ENCODE data around the gene MACROD2. TPM values are rescaled to one million over a fixed set of nuclear protein-coding genes. Genes with fewer than 3 reads are reported as not detected.

The MACROD2 gene
- total and polyA plus RNA-seq, 9 donors: 3.7 to 25.5 (median 7.8) TPM

DNA sequence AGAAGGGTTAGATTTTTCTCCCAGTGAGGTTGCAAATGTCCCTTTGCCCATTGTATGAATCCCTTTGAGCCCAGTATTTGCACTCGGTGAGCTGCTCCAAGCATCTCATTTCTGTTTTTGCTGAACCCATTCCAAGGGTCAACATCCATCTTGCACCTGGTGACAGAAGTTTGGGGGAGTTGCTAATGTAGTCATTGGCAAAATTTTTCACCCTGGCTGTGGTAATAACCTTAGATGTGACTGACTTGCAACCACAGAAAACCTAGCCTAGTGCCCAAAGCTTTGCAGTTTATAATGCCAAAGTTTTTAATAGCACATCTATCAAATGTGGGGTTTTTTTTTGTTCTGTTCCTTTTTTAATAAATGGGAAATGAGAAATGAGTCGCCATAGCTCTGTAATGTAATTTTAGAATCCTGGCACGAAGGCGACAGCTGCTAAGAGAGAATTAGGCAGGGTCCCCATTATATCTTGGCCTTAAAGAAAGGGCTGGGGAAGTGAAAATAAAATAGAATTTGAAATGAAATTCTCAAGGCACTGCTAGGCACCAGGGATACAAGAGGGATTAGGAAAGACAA, 1895.2 kb downstream of the MACROD2 start:
- no peak for DNase-seq
- H3K4me1 ChIP-seq (ENCODE audit: insufficient read depth): no peaks in the 10 kb centered on the region
- TF ChIP-seq, protein P1, sequence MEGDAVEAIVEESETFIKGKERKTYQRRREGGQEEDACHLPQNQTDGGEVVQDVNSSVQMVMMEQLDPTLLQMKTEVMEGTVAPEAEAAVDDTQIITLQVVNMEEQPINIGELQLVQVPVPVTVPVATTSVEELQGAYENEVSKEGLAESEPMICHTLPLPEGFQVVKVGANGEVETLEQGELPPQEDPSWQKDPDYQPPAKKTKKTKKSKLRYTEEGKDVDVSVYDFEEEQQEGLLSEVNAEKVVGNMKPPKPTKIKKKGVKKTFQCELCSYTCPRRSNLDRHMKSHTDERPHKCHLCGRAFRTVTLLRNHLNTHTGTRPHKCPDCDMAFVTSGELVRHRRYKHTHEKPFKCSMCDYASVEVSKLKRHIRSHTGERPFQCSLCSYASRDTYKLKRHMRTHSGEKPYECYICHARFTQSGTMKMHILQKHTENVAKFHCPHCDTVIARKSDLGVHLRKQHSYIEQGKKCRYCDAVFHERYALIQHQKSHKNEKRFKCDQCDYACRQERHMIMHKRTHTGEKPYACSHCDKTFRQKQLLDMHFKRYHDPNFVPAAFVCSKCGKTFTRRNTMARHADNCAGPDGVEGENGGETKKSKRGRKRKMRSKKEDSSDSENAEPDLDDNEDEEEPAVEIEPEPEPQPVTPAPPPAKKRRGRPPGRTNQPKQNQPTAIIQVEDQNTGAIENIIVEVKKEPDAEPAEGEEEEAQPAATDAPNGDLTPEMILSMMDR (IDR thresholded peaks at IDR 0.05): no peak
- no peak for TF ChIP-seq EP300 (IDR thresholded peaks at IDR 0.05)
- no peak for TF ChIP-seq POLR2A (IDR thresholded peaks at IDR 0.05)
- H3K27me3 ChIP-seq: no peaks in the 10 kb centered on the region
- intact Hi-C loops (cut with DNase I): no loop called here
- H3K4me3 ChIP-seq: no peak overlapping the region
- H3K27ac ChIP-seq: no peak overlapping the region
- no peaks in the 10 kb centered on the region for H3K36me3 ChIP-seq
- 69 to 80% (median 75%) methylated on average over 4 of the region's 4 CpGs for WGBS, 3 donors
- no peaks in the 10 kb centered on the region for H3K9me3 ChIP-seq

DNA sequence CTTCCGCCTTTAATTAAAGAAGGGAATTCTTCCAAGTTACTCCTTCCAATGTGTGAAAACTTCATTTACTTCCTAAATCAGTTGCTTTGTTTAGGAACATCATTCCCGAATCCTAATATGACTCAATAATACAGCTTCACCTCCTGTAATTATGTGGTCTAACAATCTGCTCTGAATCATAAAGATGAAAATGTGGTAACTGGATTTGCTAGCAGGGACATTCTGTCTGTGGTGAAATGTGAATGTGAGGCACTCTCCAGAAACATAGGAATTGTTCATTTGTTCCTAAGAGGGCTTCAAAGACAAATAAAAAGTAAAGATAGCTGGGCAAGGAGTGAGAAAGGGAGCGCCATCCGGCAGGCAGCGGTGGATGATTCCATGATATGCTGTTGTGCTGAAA, 1899.8 kb downstream of the MACROD2 start:
- no peaks in the 10 kb centered on the region for H3K27me3 ChIP-seq
- 79 to 85% (median 83%) methylated on average over 5 of the region's 5 CpGs for WGBS, 3 donors
- no peak overlapping the region for H3K27ac ChIP-seq
- H3K36me3 ChIP-seq: no peaks in the 10 kb centered on the region
- intact Hi-C loops (cut with DNase I): no loop called here
- TF ChIP-seq, protein P1 (IDR thresholded peaks at IDR 0.05): no peak
- no peak for TF ChIP-seq EP300 (IDR thresholded peaks at IDR 0.05)
- TF ChIP-seq POLR2A (IDR thresholded peaks at IDR 0.05): no peak
- DNase-seq: no peak
- H3K4me1 ChIP-seq (ENCODE audit: insufficient read depth): no peaks in the 10 kb centered on the region
- H3K9me3 ChIP-seq: no peaks in the 10 kb centered on the region
- H3K4me3 ChIP-seq: no peak overlapping the region

DNA sequence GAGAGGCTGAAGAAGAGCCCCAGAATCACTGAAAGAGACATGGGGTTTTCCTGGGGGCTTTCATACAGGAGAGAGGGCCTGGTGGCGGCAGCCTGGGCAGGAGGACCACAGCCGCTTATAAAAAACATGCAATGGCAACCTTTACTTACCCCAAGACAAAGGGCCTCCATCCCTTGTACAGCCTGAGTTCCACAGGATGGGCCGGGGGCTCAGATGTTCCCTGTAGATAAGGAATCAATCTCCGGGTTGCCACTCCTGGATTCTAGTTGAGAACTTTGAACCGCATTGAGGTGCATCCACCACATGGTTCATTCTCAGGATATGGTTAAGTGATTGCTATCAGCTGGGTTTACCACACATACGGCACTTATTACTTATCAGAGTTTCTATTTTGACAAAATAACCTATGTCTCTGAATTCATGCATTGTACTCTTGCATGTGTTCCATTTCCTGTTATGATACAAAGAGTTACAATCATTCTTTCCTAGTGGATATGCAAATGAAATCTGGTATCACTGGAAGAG, 1900.3 kb downstream of the MACROD2 start:
- H3K9me3 ChIP-seq: no peaks in the 10 kb centered on the region
- H3K4me3 ChIP-seq: no peak overlapping the region
- H3K4me1 ChIP-seq (ENCODE audit: insufficient read depth): no peaks in the 10 kb centered on the region
- no peak for TF ChIP-seq POLR2A (IDR thresholded peaks at IDR 0.05)
- H3K27ac ChIP-seq: no peak overlapping the region
- WGBS, 3 donors: 73 to 76% (median 76%) methylated on average over 6 of the region's 6 CpGs
- no peaks in the 10 kb centered on the region for H3K36me3 ChIP-seq
- DNase-seq: no peak
- intact Hi-C loops (cut with DNase I): no loop called here
- H3K27me3 ChIP-seq: no peaks in the 10 kb centered on the region

DNA sequence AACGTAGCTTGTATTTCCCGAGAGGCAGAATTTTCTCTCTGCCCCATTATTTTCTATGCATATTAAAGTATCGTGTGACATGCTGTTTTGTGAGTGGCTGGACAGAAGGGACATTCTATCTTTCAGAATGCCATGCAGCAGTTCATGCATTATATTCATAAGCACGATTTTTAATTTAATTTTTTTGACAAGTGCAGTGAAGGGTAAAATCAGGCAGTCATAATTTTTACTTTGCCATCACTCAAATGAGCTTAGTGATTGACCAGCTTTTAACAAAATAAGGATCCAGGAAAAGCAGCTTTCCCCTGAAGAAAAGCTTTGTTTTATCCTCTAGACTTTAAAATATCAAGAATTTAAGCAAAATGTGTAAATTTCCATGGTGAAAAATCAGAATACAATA, 1904.7 kb downstream of the MACROD2 start:
- H3K4me1 ChIP-seq (ENCODE audit: insufficient read depth): no peaks in the 10 kb centered on the region
- H3K27me3 ChIP-seq: no peaks in the 10 kb centered on the region
- no peaks in the 10 kb centered on the region for H3K9me3 ChIP-seq
- no peaks in the 10 kb centered on the region for H3K36me3 ChIP-seq
- no peak for TF ChIP-seq EP300 (IDR thresholded peaks at IDR 0.05)
- TF ChIP-seq, protein P1 (IDR thresholded peaks at IDR 0.05): no peak
- TF ChIP-seq POLR2A (IDR thresholded peaks at IDR 0.05): no peak
- WGBS, 3 donors: 85 to 90% (median 90%) methylated on average over 4 of the region's 4 CpGs
- H3K4me3 ChIP-seq: no peak overlapping the region
- no peak overlapping the region for H3K27ac ChIP-seq
- intact Hi-C loops (cut with DNase I): no loop called here
- DNase-seq: no peak

DNA sequence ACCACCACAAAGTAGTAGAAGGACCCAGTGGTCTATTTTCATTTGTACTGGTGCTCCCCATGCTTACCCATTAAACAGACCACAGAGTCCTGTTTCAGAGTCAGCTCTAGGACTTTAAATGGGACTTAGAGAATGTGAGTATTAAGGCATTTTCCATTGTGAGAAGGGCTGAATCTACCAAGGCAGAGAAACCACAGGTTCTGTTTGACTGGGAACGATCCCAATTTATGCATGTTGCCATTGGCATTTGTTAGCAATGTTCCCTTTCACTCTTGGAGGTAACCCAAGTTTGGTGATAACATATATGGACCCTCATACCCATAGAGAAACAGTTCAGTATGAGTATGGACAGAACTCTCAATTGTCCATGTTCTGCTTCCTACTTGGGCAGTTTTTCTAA, 1905.1 kb downstream of the MACROD2 start:
- Histone ChIP-seq H3K4me3 (no peak overlapping the region), H3K4me1 (ENCODE audit: insufficient read depth) (no peaks in the 10 kb centered on the region), H3K36me3 (no peaks in the 10 kb centered on the region), H3K9me3 (no peaks in the 10 kb centered on the region), H3K27me3 (no peaks in the 10 kb centered on the region), H3K27ac (no peak overlapping the region)
- TF ChIP-seq EP300 (IDR thresholded peaks at IDR 0.05) (no peak), POLR2A (IDR thresholded peaks at IDR 0.05) (no peak)
- TF ChIP-seq, protein P1 (IDR thresholded peaks at IDR 0.05): no peak
- intact Hi-C loops (cut with DNase I): no loop called here
- no peak for DNase-seq
- 75 to 84% (median 75%) methylated on average over 1 of the region's 1 CpG for WGBS, 3 donors

Measured in ovary (tissue), 9 donors.